GOT3 (cell line): Measurements from ENCODE around the gene VCPKMT.

Experiments used
- DNase-seq: peaks from one replicate; lab custom pipeline; 2025; ENCODE audit warnings: mixed read lengths; lab: John Stamatoyannopoulos, UW

The VCPKMT gene

GRCh38 chr14:50116181-50116956 is at the start of gene VCPKMT:
VCPKMT (minus strand) TSS chr14:50116572; CDS start chr14:50116552, 20 bp downstream.
- DNase-seq, result peak; percentile 55

DNA sequence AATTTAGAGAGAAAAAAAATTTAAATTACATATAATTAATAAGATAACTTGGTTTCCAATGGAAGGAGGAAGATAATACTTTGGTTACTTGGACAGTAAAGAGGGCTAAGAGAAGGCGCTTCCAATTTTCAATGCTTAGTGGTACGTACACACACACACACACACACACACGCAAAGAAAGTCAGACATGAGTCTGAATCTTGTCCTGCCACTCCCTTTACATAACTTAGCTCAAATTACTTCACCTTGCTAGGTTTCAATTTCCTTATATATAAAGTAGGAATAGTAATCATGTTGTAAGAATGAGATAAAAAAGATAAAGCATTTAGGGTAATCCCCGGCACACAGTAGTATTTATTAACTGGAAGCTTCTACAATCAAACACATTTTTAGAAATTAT is 39.7 kb upstream of the VCPKMT start:
- no peak for DNase-seq

GRCh38 chr14:50148799-50149198 is 32.4 kb upstream of the VCPKMT start:
- DNase-seq, result no peak

- DNase-seq, result no peak
Measured at GRCh38 chr14:50139192-50139591, 22.8 kb upstream of the VCPKMT start.

GRCh38 chr14:50127802-50128201 is 11.4 kb upstream of the VCPKMT start:
- no peak for DNase-seq

GRCh38 chr14:50123062-50123461 is 6.7 kb upstream of the VCPKMT start:
- DNase-seq, result no peak

DNA sequence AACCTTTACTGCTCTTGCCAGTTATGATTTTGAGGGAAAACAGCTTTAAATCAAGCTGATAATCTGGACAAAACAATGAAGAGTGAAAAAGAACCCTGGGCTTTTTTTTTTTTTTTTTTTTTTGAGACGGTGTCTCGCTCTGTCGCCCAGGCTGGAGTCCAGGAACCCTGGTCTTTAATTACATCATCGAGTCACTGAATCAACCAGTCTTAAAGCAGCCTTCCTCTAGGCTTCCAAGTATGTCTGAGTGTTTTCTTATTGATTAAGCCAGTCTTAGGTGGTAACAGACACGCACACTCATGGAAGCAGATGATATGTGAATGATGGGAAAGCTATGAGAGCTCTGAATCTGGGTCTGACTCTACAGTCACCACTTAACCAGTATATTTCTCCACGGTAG is 5.9 kb upstream of the VCPKMT start:
- no peak for DNase-seq

GRCh38 chr14:50121486-50121885 is 5.1 kb upstream of the VCPKMT start:
- no peak for DNase-seq

DNA sequence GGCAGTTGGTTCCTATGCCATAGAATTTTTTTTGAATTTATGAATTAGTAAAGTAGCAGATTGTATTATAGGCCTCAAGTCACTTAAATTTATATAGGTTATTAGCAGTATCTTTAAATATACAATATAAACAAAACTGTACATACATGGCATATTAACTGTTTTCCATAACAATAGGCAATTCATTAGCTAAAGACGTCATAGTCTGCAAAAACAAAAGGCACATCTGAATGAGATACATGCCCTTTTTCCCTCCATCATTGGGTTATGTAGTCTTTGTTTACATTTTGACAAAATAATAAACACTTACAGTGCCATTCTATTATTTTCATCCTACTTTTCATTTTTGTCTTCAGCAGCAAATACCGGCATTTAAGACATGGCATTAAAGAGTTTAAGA is 1.1 kb upstream of the VCPKMT start:
- no peak for DNase-seq

GRCh38 chr14:50116966-50117365 is 594 bp upstream of the VCPKMT start:
- DNase-seq, result no peak

GRCh38 chr14:50113381-50114035 is 2.9 kb downstream of the VCPKMT start:
- no peak for DNase-seq

DNA sequence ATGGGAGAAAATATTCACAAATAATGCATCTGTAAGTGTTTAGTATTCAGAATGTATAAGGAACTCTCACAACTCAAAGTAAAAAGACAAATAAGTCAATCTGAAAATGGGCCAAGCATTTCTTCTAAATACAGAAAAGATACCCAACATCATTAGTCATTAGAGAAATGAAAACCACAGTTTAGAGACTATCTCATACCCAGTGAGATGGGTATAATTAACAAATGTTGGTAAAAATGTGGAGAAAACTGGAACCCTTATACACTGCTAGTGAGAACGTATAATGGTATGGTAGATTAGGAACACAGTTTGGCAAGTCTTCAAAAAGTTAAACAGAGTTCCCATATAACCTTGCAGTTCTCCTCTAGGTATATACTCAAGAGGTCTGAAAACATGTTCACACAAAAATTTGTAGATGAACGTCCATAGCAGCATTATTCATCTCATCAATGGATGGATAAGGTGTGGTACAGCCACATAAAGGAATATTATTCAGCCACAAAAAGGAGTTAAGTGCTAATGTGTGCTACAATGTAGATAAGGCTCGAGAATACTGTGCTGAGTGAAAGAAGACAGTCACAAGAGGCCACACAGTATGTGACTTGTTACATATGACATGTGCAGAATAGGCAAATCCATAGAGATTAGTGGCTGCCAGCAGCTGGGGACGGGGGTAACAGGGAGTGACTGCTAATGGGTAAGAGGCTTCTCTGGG is 5.9 kb downstream of the VCPKMT start:
- DNase-seq, result no peak

- no peak for DNase-seq
Measured at GRCh38 chr14:50109342-50109741, 7.0 kb downstream of the VCPKMT start.

DNA sequence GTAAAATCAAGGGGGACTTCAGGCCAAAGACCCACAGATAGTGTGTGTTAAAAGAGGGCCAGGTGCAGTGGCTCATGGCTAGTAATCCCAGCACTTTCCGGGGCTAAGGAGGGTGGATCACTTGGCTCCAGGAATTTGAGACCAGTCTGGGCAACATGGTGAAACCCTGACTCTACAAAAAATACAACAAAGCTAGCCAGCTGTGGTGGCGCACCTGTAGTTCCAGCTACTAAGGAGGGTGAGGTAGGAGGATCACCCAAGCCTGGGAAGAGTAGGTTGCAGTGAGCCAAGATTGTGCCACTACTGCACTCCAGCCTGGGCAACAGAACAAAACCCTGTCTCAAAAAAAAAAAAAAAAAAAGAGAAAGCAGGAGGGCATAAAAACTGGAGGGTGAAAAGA is 8.5 kb downstream of the VCPKMT start:
- no peak for DNase-seq

DNA sequence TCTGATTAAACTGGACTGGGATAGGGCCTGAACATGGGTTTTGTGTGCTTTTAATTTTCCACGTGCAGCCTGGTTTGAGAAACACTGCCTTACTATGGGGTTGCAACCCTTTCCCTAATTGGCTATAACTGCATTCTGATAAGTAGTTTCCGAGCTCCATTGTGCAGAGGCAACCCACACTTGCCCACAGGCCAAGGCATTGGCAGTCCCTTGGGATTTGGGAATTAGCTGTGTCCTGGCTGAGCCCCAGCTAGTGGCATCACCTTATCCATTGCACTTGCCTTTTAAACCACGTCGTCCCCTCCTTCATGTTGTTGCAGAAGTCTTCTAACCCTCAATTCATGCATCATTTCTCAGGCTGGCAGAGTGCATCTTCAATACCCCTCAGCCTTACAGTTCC is 10.2 kb downstream of the VCPKMT start:
- DNase-seq, result no peak

- no peak for DNase-seq
Measured at GRCh38 chr14:50103558-50103957, 12.8 kb downstream of the VCPKMT start.

DNA sequence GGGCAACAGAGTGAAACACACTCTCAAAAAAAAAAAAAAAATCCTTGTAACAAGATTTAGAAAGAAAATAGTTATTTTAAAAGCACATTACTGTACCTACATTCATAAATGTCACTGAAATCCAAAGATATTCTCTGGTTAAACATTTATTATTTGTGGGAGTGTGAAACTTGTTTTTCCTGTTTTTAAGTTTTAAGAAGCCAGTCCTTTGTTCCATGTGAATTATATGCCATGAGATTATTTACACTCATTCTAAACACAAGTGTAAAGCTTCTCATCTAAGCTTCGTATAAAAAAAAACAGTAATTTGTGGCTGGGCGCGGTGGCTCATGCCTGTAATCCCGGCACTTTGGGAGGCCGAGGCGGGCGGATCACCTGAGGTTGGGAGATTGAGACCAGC is 15.0 kb downstream of the VCPKMT start:
- no peak for DNase-seq

DNA sequence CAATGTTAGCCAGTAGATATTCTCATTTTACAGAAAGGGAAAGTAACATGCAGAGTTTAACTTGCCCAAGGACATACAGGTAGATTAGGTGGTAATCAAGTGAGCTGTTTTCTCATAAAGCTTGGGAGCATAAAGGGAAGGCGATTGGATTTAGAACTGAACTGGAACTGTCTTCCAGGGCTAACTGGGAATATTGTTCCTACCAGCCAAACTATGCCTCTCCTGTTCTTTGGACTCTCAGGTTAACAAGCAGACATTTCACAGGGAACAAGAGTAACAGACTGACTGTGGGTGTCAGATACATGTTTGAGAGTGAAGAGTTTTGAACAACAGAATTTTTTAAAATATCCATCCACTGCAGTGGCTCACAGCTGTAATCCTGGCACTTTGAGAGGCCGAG is 15.6 kb downstream of the VCPKMT start:
- no peak for DNase-seq

GRCh38 chr14:50099335-50099734 is 17.0 kb downstream of the VCPKMT start:
- DNase-seq, result no peak

GRCh38 chr14:50095895-50096294 is 20.5 kb downstream of the VCPKMT start:
- DNase-seq, result no peak

- no peak for DNase-seq
Measured at GRCh38 chr14:50094056-50094755, 22.2 kb downstream of the VCPKMT start.

DNA sequence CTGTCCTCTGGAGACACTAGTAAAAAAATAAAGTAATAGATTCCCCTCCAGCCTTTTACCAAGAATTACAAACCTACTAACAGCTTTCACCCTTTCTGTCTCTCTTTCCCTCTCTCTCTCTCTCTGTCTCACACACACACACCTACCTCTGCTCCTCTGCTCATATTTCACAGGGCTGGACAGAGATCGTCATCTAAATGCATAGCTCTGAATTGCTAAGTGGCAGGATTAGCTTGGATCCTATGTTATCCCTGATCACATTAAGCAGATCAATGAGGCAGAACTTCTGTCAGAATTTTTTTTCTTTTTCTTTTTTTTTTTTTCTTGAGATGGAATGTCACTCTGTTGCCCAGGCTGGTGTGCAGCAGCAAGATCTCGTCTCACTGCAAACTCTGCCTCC is 22.9 kb downstream of the VCPKMT start:
- DNase-seq, result no peak
